SU-DHL-6 (cell line): ENCODE measurements around the gene ABLIM1.

Experiments used
- CTCF ChIP-seq: fragments of 200-600 bp; sonication (generic); IDR thresholded peaks from one replicate; pipeline ENCODE4 v1.5.1; 2017; ENCODE audit warnings: antibody characterized with exemption, mild to moderate bottlenecking, low read length, moderate library complexity; ENCODE audit not compliant: insufficient read depth, poor library complexity, severe bottlenecking
- EZH2phosphoT487 ChIP-seq: fragments of 200-600 bp; sonication (generic), shearing (Covaris generic); conservative IDR thresholded peaks from 2 replicates; pipeline ENCODE4 v1.6.1; 2018; ENCODE audit warnings: mild to moderate bottlenecking, antibody characterized with exemption, low read length, moderate library complexity, mixed read lengths

GRCh38 chr10:114412907-114413797, 244.9 kb downstream of the ABLIM1 start:
- TF ChIP-seq CTCF (no peak), EZH2phosphoT487 (no peak)
